Endothelial cell of umbilical vein (primary cell): ENCODE data around the gene CORO6. TPM values are rescaled to one million over a fixed set of nuclear protein-coding genes. Genes with fewer than 3 reads are reported as not detected.

Experiments
- BruUV-seq: library from RNA; stranded (reverse); fragments of 400-500 nt; replicated peaks from 2 replicates; lab custom pipeline; 2021; lab: Mats Ljungman, UMichigan
- CTCF ChIA-PET: fragments of 300-600, 350-600 bp; sonication (Branson Sonifier 250); formaldehyde crosslinking; loops from one replicate; lab custom pipeline; 2021; ENCODE audit warnings: antibody characterized with exemption, inconsistent platforms; lab: Charles Lee
- POLR2A ChIA-PET: fragments of 300-600, 350-600 bp; sonication (Branson Sonifier 250); formaldehyde crosslinking; loops from one replicate; lab custom pipeline; 2021; ENCODE audit warnings: antibody characterized with exemption, inconsistent platforms; lab: Charles Lee
- DNase-seq: peaks from one replicate; pipeline ENCODE4 v3.0.0-alpha.2; 2011; ENCODE audit warnings: low read depth, low spot score
- FAIRE-seq: peaks from 2 replicates; lab custom pipeline; 2011; peaks lifted over from hg19 to GRCh38; lab: Jason Lieb, UNC
- H2AFZ ChIP-seq: 2 replicates; pipeline ENCODE4 v1.6.0; 2012; ENCODE audit warnings: low read depth, low read length, control low read depth, inconsistent platforms
- H3K27ac ChIP-seq: 2 replicates; pipeline ENCODE4 v1.5.1; 2011; ENCODE audit warnings: low read depth, mild to moderate bottlenecking, control low read depth, low read length, moderate library complexity; ENCODE audit not compliant: insufficient read depth
- H3K27me3 ChIP-seq, 2 experiments: 2 replicates each; pipeline versions ENCODE4 v1.6.0 to v1.6.1; 2011; ENCODE audit warnings: low read length in 2 of 2, mixed read lengths in 1 of 2; ENCODE audit not compliant: control insufficient read depth in 2 of 2, insufficient read depth in 2 of 2
- H3K36me3 ChIP-seq, 2 experiments: 2 replicates in 1 of 2; 3 replicates in 1 of 2; pipeline ENCODE4 v1.5.1; 2011; ENCODE audit warnings: low read length in 2 of 2, mild to moderate bottlenecking in 1 of 2, moderate library complexity in 1 of 2; ENCODE audit not compliant: control insufficient read depth in 2 of 2, insufficient read depth in 2 of 2; ENCODE audit errors: extremely low read depth in 1 of 2
- H3K4me1 ChIP-seq: 3 replicates; pipeline ENCODE4 v1.5.1; 2011; ENCODE audit warnings: mild to moderate bottlenecking, low read length; ENCODE audit not compliant: control insufficient read depth, insufficient read depth; ENCODE audit errors: extremely low read depth
- H3K4me2 ChIP-seq: 2 replicates; pipeline ENCODE4 v1.6.1; 2011; ENCODE audit warnings: low read length, control low read depth, mixed read lengths; ENCODE audit not compliant: insufficient read depth
- H3K4me3 ChIP-seq, 3 experiments: fragments of 200-600 bp in 1 of 3; sonication (generic), shearing (Covaris generic) in 1 of 3; replicated peaks in 1 of 3; 2 replicates each; pipeline ENCODE4 v1.5.1; 2011 to 2016; ENCODE audit warnings: control low read depth in 3 of 3, low read length in 3 of 3, mild to moderate bottlenecking in 2 of 3, inconsistent platforms in 1 of 3, low read depth in 1 of 3, moderate library complexity in 1 of 3; ENCODE audit not compliant: insufficient read depth in 1 of 3
- H3K79me2 ChIP-seq: 2 replicates; pipeline ENCODE4 v1.6.0; 2012; ENCODE audit warnings: low read length, inconsistent platforms; ENCODE audit not compliant: control insufficient read depth, insufficient read depth
- H3K9ac ChIP-seq: replicated peaks from 2 replicates; pipeline ENCODE3; 2011; ENCODE audit warnings: low read length, control low read depth; ENCODE audit not compliant: insufficient read depth; ENCODE audit errors: extremely low read depth
- H3K9me1 ChIP-seq: replicated peaks from 3 replicates; pipeline ENCODE4 v1.6.0; 2011; ENCODE audit warnings: mild to moderate bottlenecking, low read length; ENCODE audit not compliant: control insufficient read depth, insufficient read depth; ENCODE audit errors: extremely low read depth
- H3K9me3 ChIP-seq: replicated peaks from 2 replicates; pipeline ENCODE4 v1.5.1; 2012; ENCODE audit warnings: low read length, inconsistent platforms; ENCODE audit not compliant: control insufficient read depth, insufficient read depth
- H4K20me1 ChIP-seq: replicated peaks from 2 replicates; pipeline ENCODE3; 2011; ENCODE audit warnings: mild to moderate bottlenecking, low read length; ENCODE audit not compliant: control insufficient read depth, insufficient read depth; ENCODE audit errors: extremely low read depth
- EZH2 ChIP-seq: IDR thresholded peaks from 2 replicates; pipeline ENCODE4 v1.6.1; 2012; ENCODE audit warnings: borderline replicate concordance, low read depth, mild to moderate bottlenecking, moderate library complexity, low read length, inconsistent platforms; ENCODE audit not compliant: severe bottlenecking
- FOS ChIP-seq: IDR thresholded peaks from 2 replicates; pipeline ENCODE4 v1.6.1; 2011; ENCODE audit warnings: mild to moderate bottlenecking, low read length, moderate library complexity, borderline replicate concordance; ENCODE audit not compliant: insufficient read depth
- GATA2 ChIP-seq: IDR thresholded peaks from 2 replicates; pipeline ENCODE4 v1.7.0; 2011; ENCODE audit warnings: low read depth, mild to moderate bottlenecking, moderate library complexity, mixed read lengths, low read length; ENCODE audit not compliant: insufficient read length, insufficient read depth
- JUN ChIP-seq: IDR thresholded peaks from 2 replicates; pipeline ENCODE4 v1.6.1; 2011; ENCODE audit warnings: borderline replicate concordance, low read depth; ENCODE audit not compliant: insufficient read length, insufficient read depth
- MYC ChIP-seq: IDR thresholded peaks from one replicate; pipeline ENCODE4 v1.6.1; 2011; ENCODE audit warnings: mild to moderate bottlenecking, low read depth, low read length
- POLR2A ChIP-seq: IDR thresholded peaks from 2 replicates; pipeline ENCODE4 v1.6.1; 2012; ENCODE audit warnings: low read depth, mild to moderate bottlenecking, control low read depth, low read length
- POLR2AphosphoS5 ChIP-seq: IDR thresholded peaks from 2 replicates; pipeline ENCODE4 v1.6.1; 2012; ENCODE audit warnings: low read depth, mild to moderate bottlenecking, control low read depth, low read length, moderate library complexity; ENCODE audit not compliant: insufficient read depth
- dilution Hi-C: fragments of 300-500 bp; cut with MboI; formaldehyde crosslinking; loops from one replicate; pipeline ENCODE4 v1.15.0; 2019; ENCODE audit warnings: low sequenced_read_pairs; ENCODE audit not compliant: extremely low pct_ligation_motif_present
- intact Hi-C: fragments of 100-400 bp; cut with micrococcal nuclease; formaldehyde crosslinking; loops from one replicate; pipeline ENCODE4 v1.10.0; 2022
- polyA plus RNA-seq, 4 experiments: library from polyadenylated mRNA; depleted of rRNA in 3 of 4; stranded (reverse) in 3 of 4; unstranded in 1 of 4; fragments of >200 nt; gene quantifications; 2 replicates each; pipeline versions ENCODE4 v1.2.1 to v1.2.3, GENCODE V29; 2011 to 2012; ENCODE audit warnings: missing spikeins in 1 of 4
- total RNA-seq: library from RNA; stranded (reverse); gene quantifications from 2 replicates; pipeline ENCODE4 v1.2.3, GENCODE V29; 2021
- TF ChIP-seq, protein P1 (sequence below), 2 donors: IDR thresholded peaks; 1 replicate in 1 of 2; 2 replicates in 1 of 2; pipeline ENCODE4 v1.5.1; 2011; ENCODE audit warnings: low read length in 2 of 2, mild to moderate bottlenecking in 2 of 2, moderate library complexity in 2 of 2, control low read depth in 1 of 2, inconsistent platforms in 1 of 2, low read depth in 1 of 2; ENCODE audit not compliant: insufficient read depth in 1 of 2; ENCODE audit errors: extremely low read depth in 1 of 2
- TF ChIP-seq, protein P2 (sequence below): IDR thresholded peaks from 2 replicates; pipeline ENCODE4 v1.6.1; 2011; ENCODE audit not compliant: insufficient read depth, insufficient read length

CORO6 gene
- total and polyA plus RNA-seq, 2 donors (not counting 3 experiments of a cell fraction or from before 2014, with no cell fraction given): 10.7 to 14.7 TPM

DNA sequence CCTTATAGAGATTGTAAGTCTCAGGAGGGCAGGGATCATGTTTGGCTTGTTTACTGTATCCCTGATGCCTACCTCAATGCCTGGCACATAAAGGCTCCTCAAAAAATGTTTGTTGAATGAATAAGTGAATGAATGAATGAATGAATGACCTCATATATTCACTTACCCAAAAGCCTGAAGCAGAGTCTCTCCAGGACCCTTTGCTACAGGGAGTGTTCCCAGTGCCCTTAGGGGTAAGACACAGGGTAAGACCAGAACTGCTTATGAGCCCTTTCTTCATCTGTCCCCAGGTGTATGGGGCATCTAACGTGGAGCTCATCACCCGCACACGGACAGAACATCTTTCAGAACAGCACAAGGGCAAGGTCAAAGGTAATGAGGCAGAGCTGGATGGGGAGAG, 12.3 kb downstream of the CORO6 start:
- intact Hi-C loops: no loop called here

More for the DNA sequence above, 12.3 kb downstream of the CORO6 start:
- Histone ChIP-seq H3K36me3 (peaks cover 0 to 4% of the 10 kb centered on the region in 2 experiments), H3K4me3 (no peak overlapping the region), H4K20me1 (no peaks in the 10 kb centered on the region), H3K9me3 (no peaks in the 10 kb centered on the region), H3K27ac (no peak overlapping the region), H3K27me3 (no peaks in the 10 kb centered on the region), H3K4me1 (peaks cover 10% of the 10 kb centered on the region), H3K79me2 (no peaks in the 10 kb centered on the region), H3K4me2 (no peak overlapping the region), H3K9me1 (no peaks in the 10 kb centered on the region), H3K9ac (no peak overlapping the region), H2AFZ (no peak overlapping the region)
- CTCF ChIA-PET: interaction anchor here (0.7 kb wide), 1 partner anchor 18 kb away, joined by 3 read pairs; the partner anchor contains the start of gene ANKRD13B
- dilution Hi-C loops: no loop called here
- POLR2A ChIA-PET: no interaction called here
- no peak for FAIRE-seq
- TF ChIP-seq FOS (no peak), JUN (no peak), GATA2 (no peak), POLR2AphosphoS5 (no peak), EZH2 (no peak), POLR2A (no peak), MYC (no peak)
- TF ChIP-seq, protein P1, sequence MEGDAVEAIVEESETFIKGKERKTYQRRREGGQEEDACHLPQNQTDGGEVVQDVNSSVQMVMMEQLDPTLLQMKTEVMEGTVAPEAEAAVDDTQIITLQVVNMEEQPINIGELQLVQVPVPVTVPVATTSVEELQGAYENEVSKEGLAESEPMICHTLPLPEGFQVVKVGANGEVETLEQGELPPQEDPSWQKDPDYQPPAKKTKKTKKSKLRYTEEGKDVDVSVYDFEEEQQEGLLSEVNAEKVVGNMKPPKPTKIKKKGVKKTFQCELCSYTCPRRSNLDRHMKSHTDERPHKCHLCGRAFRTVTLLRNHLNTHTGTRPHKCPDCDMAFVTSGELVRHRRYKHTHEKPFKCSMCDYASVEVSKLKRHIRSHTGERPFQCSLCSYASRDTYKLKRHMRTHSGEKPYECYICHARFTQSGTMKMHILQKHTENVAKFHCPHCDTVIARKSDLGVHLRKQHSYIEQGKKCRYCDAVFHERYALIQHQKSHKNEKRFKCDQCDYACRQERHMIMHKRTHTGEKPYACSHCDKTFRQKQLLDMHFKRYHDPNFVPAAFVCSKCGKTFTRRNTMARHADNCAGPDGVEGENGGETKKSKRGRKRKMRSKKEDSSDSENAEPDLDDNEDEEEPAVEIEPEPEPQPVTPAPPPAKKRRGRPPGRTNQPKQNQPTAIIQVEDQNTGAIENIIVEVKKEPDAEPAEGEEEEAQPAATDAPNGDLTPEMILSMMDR (IDR thresholded peaks at IDR 0.05; ENCODE audit: extremely low read depth in 1 of 2, insufficient read depth in 1 of 2, low read depth in 1 of 2, low read length in 2 of 2): no peak
- TF ChIP-seq, protein P2, sequence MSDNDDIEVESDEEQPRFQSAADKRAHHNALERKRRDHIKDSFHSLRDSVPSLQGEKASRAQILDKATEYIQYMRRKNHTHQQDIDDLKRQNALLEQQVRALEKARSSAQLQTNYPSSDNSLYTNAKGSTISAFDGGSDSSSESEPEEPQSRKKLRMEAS: no peak
- BruUV-seq: no TSS peak
- DNase-seq: no peak
